ENCODE data around the gene SLC35E1. TPM values are rescaled to one million over a fixed set of nuclear protein-coding genes. Genes with fewer than 3 reads are reported as not detected.

SLC35E1 gene
- total and polyA plus RNA-seq, 2 of the 13 experiments (the other 11 are each of a cell fraction or from before 2014, with no cell fraction given) = 21.2 to 46.5 TPM

GRCh38 chr19:16571283-16571682, 932 bp downstream of the SLC35E1 start:
- DNase-seq (ENCODE audit: low spot score) = peak; percentile 10
- 0% methylated on average over 3 of the region's 6 CpGs for WGBS (ENCODE audit: low lambda C conversion rate)
- Histone ChIP-seq H3K4me1 (ENCODE audit: insufficient read depth, low read length) (peaks cover 42% of the 10 kb centered on the region), H3K9ac (ENCODE audit: insufficient read depth, low read depth, low read length) (peak overlapping the region; percentile 90), H3K9me3 (ENCODE audit: low read length) (no peaks in the 10 kb centered on the region), H2AFZ (ENCODE audit: low read length) (no peak overlapping the region), H3K4me3 (replicated peaks in 1 of 3; ENCODE audit: insufficient read depth in 1 of 3, low read depth in 2 of 3, low read length in 3 of 3) (peak overlapping the region; percentile 83 to 96 (median 95)), H3K36me3 (replicated peaks in 1 of 2; ENCODE audit: control insufficient read depth in 1 of 2, insufficient read depth in 2 of 2, low read length in 2 of 2) (peaks cover 16 to 38% of the 10 kb centered on the region in 2 experiments; a peak in 4 of 5 replicates), H3K27me3 (ENCODE audit: control insufficient read depth in 1 of 2, insufficient read depth in 2 of 2, low read length in 2 of 2) (no peaks in the 10 kb centered on the region; a peak in 1 of 5 replicates), H3K79me2 (ENCODE audit: insufficient read depth, low read length) (peaks cover 58% of the 10 kb centered on the region), H3K27ac (ENCODE audit: extremely low read length, insufficient read depth, low read length) (peak overlapping the region; percentile 61), H3K4me2 (ENCODE audit: low read depth, low read length) (peak overlapping the region; percentile 97), H4K20me1 (ENCODE audit: insufficient read depth, low read length) (no peaks in the 10 kb centered on the region)
- POLR2A ChIA-PET = no interaction called here
- CTCF ChIA-PET (ENCODE audit: low intra/inter-chr PET ratio, low total read pairs) = no interaction called here
- in situ Hi-C loops (cut with HindIII; ENCODE audit: extremely low pct_ligation_motif_present, low pct_unique_long_range_greater_than_20kb) (loop anchor here (5.0 kb wide), 1 partner anchor 56 kb away; the partner anchor contains the start of gene MED26), intact Hi-C loops (cut with micrococcal nuclease; ENCODE audit: unreplicated experiment) (loop anchor here (5.0 kb wide), 1 partner anchor 56 kb away; the partner anchor contains the start of gene MED26)
- no peak for FAIRE-seq
- no peak for ATAC-seq
- no TSS peak for BruUV-seq (replicated peaks)
- TF ChIP-seq RFX5 (IDR thresholded peaks at IDR 0.05; ENCODE audit: low read depth, low read length) = peak; percentile 69; the same call in 1 of the 2 replicates
- no peak for TF ChIP-seq HIVEP1 (CRISPR knock-in tag; IDR thresholded peaks at IDR 0.05)
- TF ChIP-seq, protein P1, sequence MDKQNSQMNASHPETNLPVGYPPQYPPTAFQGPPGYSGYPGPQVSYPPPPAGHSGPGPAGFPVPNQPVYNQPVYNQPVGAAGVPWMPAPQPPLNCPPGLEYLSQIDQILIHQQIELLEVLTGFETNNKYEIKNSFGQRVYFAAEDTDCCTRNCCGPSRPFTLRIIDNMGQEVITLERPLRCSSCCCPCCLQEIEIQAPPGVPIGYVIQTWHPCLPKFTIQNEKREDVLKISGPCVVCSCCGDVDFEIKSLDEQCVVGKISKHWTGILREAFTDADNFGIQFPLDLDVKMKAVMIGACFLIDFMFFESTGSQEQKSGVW (CRISPR knock-in tag; IDR thresholded peaks at IDR 0.05; ENCODE audit: borderline replicate concordance) = no peak
- no peak for TF ChIP-seq ZNF17 (CRISPR knock-in tag; IDR thresholded peaks at IDR 0.05)
- TF ChIP-seq SKIL (CRISPR knock-in tag; IDR thresholded peaks at IDR 0.05; ENCODE audit: borderline replicate concordance) = no peak
- TF ChIP-seq RNF219 (CRISPR knock-in tag; IDR thresholded peaks at IDR 0.05) = no peak
- 0 out of 2 replicates have a peak, but pooled peaks have one; percentile 22 for TF ChIP-seq KDM5B (CRISPR knock-in tag; IDR thresholded peaks at IDR 0.05; ENCODE audit: borderline replicate concordance)
- no peak for TF ChIP-seq KDM6A (CRISPR knock-in tag; IDR thresholded peaks at IDR 0.05; ENCODE audit: low read depth)
- TF ChIP-seq IRX3 (CRISPR knock-in tag; IDR thresholded peaks at IDR 0.05; ENCODE audit: borderline replicate concordance, low read depth) = no peak
- no peak for TF ChIP-seq ZFAT (CRISPR knock-in tag; conservative IDR thresholded peaks at IDR 0.05)
- TF ChIP-seq ZNF121 (CRISPR knock-in tag; IDR thresholded peaks at IDR 0.05) = no peak
- no peak for TF ChIP-seq PITX1 (CRISPR knock-in tag; IDR thresholded peaks at IDR 0.05)
- TF ChIP-seq GPN1 (CRISPR knock-in tag; IDR thresholded peaks at IDR 0.05; ENCODE audit: borderline replicate concordance) = no peak
- TF ChIP-seq CHD4 (IDR thresholded peaks at IDR 0.05; ENCODE audit: borderline replicate concordance, low read length) = no peak
- TF ChIP-seq, protein P2, sequence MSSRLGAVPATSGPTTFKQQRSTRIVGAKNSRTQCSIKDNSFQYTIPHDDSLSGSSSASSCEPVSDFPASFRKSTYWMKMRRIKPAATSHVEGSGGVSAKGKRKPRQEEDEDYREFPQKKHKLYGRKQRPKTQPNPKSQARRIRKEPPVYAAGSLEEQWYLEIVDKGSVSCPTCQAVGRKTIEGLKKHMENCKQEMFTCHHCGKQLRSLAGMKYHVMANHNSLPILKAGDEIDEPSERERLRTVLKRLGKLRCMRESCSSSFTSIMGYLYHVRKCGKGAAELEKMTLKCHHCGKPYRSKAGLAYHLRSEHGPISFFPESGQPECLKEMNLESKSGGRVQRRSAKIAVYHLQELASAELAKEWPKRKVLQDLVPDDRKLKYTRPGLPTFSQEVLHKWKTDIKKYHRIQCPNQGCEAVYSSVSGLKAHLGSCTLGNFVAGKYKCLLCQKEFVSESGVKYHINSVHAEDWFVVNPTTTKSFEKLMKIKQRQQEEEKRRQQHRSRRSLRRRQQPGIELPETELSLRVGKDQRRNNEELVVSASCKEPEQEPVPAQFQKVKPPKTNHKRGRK (CRISPR knock-in tag; IDR thresholded peaks at IDR 0.05) = no peak
- TF ChIP-seq MAF1 (CRISPR knock-in tag; IDR thresholded peaks at IDR 0.05; ENCODE audit: borderline replicate concordance) = no peak

Data from HepG2 (cell line).